OCI-M2 (cell line): ENCODE measurements around the gene TIMM13.
"Not testable (repeated sequence)": the region's sequence is repeated elsewhere in the genome, so short reads cannot be mapped to it uniquely, and the experiment has no call there.

Source experiments
- DNase-seq: peaks from one replicate; lab custom pipeline; 2025; ENCODE audit not compliant: unreplicated experiment; lab: John Stamatoyannopoulos, UW

TIMM13 gene

GRCh38 chr19:2415281-2415972 lies 12.0 kb downstream of the TIMM13 start:
- DNase-seq = no peak

- DNase-seq = no peak
Measured at GRCh38 chr19:2413629-2414028, 13.8 kb downstream of the TIMM13 start.

- no peak for DNase-seq
Measured at GRCh38 chr19:2413159-2413558, 14.2 kb downstream of the TIMM13 start.

- no peak for DNase-seq
Measured at GRCh38 chr19:2412449-2412848, 14.9 kb downstream of the TIMM13 start.

- no peak for DNase-seq
Measured at GRCh38 chr19:2411709-2412108, 15.7 kb downstream of the TIMM13 start.

GRCh38 chr19:2410023-2410422 lies 17.4 kb downstream of the TIMM13 start:
- no peak for DNase-seq

GRCh38 chr19:2409352-2409912 lies 18.0 kb downstream of the TIMM13 start:
- no peak for DNase-seq

- DNase-seq = no peak
Measured at GRCh38 chr19:2408247-2408646, 19.1 kb downstream of the TIMM13 start.

GRCh38 chr19:2399582-2399981 lies 27.8 kb downstream of the TIMM13 start:
- DNase-seq = no peak

- DNase-seq = no peak
Measured at GRCh38 chr19:2398735-2399305, 28.6 kb downstream of the TIMM13 start.

- DNase-seq = not testable (repeated sequence)
Measured at GRCh38 chr19:2397173-2397572, 30.2 kb downstream of the TIMM13 start.

- DNase-seq = not testable (repeated sequence)
Measured at GRCh38 chr19:2395293-2395829, 32.0 kb downstream of the TIMM13 start.

GRCh38 chr19:2394442-2395292 lies 32.7 kb downstream of the TIMM13 start:
- no peak for DNase-seq

GRCh38 chr19:2394054-2394441 lies 33.3 kb downstream of the TIMM13 start:
- no peak for DNase-seq

- not testable (repeated sequence) for DNase-seq
Measured at GRCh38 chr19:2392899-2393298, 34.5 kb downstream of the TIMM13 start.

- no peak for DNase-seq
Measured at GRCh38 chr19:2392366-2392765, 35.0 kb downstream of the TIMM13 start.

GRCh38 chr19:2391118-2391725 lies 36.2 kb downstream of the TIMM13 start:
- no peak for DNase-seq

GRCh38 chr19:2389594-2389993 lies 37.8 kb downstream of the TIMM13 start:
- DNase-seq = no peak

- no peak for DNase-seq
Measured at GRCh38 chr19:2387367-2388288, 39.8 kb downstream of the TIMM13 start.
